ENCODE data around the gene LDB3.

LDB3 gene

DNA sequence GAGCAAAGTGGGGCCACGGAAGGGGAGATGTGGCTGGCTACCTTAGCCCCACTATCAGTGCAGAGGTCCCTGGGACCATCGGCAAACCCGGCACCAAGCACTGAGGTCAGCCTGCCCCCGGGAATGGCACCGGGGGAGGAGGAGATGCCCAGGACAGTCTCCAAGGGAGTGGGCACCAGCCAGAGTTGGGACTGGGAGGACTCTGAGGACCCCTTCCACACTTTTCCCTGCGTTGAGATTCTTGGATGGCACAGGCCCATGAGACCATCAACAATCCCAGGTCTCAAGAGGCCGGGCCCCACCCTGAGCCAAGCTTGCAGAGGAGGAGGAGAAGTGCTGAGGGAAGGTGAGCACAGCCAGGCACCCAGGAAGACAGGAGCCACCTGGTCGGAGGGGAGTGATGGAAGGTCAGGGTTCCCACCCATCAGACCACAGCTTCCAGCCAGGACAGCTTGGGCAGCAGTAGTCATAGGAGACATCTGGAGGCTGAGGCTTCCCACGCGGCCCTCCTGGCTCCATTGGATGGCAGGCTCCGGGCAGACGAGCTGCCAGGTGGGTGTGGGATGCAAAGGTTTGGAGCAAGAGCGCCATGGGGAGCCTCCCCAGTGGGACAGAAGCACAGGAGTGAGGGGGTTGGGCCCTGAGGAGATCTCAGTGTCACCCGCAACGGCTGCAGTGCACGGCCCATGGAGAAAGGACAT, 16.5 kb upstream of the LDB3 start:
- no peak for DNase-seq

DNA sequence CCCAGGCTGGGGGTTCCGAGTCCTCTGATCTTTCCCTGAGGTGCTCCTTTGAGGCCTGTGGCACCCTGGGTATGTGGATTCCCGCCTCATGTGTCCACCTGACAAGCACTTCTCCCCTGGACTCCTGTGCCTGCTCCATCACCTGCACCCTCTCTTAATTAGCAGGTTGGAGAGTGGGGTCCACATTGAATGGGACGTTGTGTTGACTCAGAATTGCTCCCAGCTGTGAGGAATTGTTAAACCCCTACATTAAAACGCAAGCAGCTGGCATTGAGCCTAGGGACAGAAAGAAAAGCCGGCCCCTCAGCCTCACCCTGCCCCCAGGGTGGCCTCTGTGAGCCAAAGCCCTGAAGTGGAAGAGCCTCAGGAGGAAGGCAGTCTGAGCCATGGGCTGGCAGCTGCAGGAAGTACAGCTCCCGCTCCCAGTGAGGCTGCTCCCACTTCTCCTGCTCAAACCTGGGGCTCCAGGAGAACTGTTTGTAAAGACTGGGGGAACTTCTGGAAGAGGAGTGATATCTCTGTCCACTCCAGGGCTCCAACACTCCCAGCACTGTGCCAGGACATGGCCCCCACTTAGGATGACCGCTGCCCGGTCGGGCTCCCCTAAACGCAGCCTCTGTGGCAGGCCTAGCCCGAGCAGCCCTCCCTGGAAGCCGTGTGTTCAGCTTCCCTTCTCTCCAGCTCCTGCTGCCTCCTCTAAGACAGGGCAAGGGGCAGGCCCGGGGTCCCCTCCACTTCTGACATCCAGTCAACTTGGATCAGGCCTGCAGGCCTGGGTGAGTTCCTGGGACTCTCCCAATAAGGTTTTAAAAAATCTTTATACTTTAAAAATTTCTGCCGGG, 15.7 kb upstream of the LDB3 start:
- no peak for DNase-seq

DNA sequence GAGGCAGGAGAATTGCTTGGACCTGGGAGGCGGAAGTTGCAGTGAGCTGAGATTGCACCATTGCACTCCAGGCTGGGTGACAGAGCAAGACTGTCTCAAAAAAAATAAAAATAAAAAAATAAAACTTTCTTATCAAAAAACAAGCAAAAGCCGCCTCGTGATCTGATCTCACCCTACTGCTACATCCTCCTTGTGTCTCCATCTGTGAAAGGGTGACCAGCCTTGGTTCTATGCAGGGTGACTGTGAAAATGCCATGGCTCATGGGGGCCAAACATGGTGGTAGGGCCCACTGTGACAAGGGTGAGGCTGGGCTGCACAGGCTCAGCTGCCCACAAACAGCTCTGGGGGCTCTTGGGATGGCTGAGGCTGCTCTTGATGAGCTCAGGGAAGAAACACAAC, 14.9 kb upstream of the LDB3 start:
- no peak for DNase-seq

DNA sequence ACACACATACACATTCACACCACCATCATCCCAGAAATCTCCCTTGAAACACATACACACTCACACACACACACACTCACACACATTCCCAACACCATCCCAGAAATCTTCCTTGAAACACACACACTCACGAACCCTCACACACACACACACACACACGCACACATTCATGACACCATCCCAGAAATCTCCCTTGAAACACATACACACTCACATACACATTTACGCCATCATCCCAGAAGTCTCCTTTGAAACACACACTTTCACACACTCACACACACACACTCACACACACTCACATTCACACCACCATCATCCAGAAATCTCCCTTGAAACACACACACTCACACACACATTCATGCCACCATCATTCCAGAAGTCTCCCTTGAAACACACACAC, 14.3 kb upstream of the LDB3 start:
- no peak for DNase-seq

DNA sequence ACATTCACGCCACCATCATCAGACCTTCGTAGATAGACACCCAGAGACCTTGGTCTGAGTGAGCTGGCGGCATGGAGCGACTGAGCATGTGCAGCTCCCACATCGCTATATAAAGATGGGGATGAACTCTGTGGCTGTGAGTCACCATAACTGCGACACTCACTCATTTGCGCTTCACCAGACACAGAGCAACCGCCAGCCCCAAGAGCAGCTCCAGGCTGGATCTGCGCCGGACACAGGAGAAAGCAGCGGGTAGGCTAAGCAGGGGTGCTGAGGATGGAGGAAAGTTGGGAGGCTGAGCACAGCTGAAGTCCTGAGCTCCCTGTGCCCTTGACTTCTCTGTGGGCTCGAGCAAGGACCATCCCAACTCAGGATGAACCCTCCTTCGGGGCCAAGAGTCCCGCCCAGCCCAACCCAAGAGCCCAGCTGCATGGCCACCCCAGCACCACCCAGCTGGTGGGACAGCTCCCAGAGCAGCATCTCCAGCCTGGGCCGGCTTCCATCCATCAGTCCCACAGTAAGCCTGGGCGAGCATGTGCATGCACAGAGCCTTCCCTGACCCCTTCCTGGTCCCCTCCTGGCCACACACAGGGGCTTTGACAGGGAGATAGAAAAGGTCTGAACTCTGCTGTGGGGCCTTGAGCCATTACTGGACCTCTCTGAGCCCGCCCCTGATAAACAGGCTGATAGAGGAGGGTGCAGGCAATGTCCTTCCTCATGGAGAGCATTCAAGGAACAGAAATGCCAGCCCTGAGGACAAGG, 13.7 kb upstream of the LDB3 start, which contains the start of gene OPN4:
Gene OPN4, plus strand, starts transcription at position 137 of the 762 bp plus-strand sequence. Its CDS starts 237 bp downstream, at position 374.
- no peak for DNase-seq

DNA sequence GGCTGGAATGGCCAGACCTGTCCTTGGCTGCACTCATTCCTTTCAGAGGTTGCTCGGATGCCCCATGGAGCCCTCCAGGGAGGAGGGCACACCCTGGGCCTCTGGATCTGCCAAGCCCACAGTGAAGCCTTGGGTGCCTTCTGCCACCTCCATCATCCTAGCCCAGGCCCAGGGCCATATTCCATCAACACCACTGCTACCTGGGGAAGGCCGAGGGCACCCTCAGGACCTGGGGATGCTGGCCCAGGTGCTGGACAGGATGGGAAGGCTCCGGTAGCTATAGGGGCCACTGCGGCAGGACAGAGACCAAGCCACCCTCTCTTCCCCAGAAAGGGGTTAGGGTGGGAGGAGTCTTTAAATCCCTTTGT, 13.2 kb upstream of the LDB3 start:
- DNase-seq = no peak

DNA sequence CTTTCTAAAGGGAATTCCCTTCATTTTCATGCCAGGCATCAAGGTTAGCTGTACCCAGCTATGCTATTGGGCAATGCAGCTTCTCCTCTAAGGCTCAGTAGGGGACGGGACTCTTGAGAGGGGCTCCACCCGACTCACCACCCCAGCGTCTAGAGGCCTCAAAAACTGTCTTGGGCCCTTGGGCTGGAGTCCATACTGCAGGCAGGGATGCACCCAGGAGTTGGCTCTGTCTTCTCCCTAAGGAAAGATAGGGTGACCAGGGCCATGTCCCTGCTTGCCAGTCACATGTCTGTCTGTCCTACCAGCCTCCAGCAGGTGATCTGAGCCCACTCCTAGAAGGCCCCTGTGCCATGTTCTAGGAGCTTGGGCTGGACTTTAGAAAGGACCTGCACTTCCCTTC, 12.7 kb upstream of the LDB3 start:
- DNase-seq = no peak

DNA sequence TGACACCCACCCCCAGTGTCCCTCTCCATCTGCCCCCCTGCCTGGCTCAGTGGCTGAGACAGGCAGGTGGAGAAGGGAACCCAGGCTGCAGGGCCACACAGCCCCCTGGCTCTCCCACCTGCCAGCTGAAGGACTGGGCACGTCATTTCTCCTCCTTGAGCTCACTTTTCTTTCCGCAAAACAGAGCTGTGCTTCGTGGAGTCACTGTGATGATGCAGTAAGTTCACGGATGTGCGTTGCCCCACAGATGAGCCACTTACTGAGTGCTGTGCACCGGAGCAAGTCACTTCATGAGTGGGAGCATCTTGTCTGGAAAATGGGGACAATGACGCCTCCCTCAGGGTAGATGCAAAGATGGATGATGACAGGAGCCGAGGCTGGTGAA, 11.3 kb upstream of the LDB3 start:
- DNase-seq = no peak

DNA sequence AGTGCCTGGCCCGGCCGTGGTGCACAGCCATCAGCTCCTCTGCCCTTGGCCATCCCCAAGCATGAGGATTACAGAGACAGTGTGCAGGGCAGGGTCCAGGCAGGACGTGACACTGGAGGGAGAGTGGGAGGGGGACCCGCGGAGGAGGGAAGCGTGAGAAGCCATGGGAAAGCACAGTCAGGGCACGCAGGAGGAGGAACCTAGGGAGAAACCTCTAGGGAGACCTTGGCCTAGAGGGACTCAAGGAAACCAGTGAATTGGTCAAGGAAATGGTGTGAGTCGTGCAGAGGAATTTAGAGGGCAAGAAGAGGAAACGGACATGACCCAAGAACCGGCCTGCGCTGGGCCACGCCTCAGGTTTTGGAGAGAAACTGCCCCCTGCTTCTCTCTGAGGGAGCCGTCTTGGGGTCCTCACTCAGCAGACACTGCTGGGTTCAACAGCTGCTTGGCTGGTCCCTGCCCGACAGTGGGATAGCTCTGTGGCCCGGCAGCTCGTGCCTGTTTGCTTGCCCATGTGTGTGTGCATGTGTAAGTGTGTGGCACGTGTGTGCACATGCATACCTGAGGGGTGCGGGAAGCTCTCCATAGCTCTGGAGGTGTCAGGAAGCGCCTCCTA, 10.8 kb upstream of the LDB3 start:
- no peak for DNase-seq

DNA sequence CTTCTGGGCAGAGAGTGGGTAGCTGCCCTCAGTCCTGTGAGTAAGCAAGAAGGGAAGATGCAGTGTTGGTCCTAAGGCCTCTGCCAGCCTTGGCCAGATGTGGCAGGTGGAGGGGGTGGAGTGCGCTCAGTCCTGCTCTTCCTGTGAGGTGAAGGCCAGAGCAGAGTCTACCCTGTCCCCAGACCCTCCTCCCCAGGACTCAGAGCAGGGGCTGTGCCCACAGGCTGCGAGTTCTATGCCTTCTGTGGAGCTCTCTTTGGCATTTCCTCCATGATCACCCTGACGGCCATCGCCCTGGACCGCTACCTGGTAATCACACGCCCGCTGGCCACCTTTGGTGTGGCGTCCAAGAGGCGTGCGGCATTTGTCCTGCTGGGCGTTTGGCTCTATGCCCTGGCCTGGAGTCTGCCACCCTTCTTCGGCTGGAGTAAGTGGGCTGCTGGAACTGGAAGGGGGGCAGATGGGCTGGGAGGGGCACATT, 10.0 kb upstream of the LDB3 start:
- DNase-seq = no peak

DNA sequence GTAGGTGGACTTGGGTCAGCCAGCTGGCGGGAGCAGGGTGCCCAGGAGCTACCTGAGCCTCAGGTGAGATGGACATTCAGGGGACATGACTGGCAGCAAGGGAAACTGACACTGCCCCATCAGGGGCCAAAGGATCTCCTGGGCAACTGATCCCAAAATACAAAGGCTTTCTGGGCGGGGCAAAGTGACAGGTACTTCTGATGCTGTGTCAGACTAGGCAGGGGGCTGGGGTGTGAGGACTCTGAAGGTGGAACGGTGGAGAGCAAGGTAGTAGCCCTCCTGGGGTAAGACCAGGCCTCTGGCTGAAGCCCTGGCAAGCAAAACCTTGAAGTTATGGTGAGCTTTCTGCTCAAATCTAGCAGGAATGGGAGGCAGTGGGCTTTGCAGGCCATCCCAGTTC, 9.6 kb upstream of the LDB3 start:
- no peak for DNase-seq

DNA sequence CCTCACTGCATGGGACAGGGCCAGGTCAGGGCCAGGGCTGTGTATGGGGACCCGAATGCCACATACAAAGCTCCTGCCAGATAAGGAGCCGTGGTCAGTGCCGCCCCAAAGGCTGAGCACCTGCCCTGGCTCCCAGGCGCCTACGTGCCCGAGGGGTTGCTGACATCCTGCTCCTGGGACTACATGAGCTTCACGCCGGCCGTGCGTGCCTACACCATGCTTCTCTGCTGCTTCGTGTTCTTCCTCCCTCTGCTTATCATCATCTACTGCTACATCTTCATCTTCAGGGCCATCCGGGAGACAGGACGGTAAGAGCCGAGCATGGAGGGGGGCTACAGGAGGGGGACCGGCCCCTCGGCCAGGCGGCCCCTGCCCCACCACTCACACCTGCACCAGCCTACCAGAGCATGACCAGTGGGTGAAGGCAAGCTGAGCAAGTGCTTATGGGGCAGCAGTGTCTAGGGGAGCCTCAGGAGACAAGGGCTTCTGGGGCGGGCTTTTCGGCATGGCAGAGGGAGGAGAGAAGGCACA, 9.1 kb upstream of the LDB3 start:
- no peak for DNase-seq

DNA sequence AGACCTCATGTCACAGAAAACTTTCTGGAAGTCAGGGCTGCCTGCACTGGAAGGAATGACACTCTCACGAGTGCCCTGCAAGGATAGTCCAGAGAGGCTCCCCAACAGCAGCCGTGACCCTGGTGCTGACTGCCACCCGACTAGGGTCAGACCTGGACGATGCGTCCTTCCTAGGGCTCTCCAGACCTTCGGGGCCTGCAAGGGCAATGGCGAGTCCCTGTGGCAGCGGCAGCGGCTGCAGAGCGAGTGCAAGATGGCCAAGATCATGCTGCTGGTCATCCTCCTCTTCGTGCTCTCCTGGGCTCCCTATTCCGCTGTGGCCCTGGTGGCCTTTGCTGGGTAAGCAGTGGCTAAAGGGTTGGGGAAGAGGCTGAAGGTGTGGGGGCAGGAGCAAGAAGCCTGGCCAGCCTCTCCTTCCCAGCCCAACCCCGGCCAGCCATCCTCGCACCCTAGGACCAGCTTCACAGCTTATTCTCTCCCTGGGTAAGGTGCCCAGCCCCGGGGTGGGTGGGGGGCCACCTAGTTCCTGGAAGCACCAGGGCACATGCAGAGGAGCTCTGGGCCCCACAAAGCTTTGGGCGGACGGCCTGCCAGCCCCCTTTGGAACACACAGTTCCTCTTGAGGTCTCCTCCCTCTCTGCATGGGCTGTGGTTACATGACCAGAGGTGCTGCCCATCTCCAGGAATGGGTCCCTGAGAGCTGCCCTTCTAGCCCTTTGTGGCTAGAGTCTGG, 8.4 kb upstream of the LDB3 start:
- DNase-seq = no peak

DNA sequence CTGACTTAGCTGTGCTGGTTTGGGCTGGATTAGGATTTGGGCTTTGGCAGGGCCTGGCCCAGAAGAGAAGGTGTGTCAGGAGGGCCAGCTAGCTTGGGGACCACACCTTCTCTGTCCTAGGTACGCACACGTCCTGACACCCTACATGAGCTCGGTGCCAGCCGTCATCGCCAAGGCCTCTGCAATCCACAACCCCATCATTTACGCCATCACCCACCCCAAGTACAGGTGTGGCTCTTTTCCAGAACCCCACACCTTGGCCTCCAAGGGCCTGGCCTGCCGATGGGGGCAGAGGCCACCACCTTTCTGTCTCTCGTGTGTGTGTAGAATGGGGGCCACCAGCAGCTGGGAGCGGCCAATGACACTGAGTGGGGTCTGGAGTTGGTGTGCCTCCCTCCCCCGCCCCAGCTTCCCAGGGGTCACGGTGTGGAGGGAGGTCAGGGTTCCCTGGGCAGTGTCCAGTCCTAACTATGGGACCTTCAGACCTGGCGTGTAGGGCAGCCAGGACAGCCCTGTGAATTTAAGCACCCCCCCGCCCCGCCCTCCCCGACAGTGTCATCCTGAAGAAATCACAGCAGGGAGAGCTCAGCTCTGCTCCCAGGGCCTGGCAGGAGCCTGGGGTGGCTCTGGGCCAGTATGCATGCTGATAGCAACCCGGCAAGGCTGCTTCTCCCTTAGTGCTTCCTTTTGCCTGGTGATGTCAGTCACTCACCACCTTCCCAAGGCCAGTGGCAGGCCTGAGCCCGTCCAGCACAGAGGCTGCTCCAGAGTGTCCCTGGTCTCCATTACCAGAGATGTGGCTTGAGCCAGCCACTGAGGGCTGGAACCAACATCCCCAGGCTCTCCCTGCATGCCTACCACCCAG, 6.9 kb upstream of the LDB3 start:
- no peak for DNase-seq

DNA sequence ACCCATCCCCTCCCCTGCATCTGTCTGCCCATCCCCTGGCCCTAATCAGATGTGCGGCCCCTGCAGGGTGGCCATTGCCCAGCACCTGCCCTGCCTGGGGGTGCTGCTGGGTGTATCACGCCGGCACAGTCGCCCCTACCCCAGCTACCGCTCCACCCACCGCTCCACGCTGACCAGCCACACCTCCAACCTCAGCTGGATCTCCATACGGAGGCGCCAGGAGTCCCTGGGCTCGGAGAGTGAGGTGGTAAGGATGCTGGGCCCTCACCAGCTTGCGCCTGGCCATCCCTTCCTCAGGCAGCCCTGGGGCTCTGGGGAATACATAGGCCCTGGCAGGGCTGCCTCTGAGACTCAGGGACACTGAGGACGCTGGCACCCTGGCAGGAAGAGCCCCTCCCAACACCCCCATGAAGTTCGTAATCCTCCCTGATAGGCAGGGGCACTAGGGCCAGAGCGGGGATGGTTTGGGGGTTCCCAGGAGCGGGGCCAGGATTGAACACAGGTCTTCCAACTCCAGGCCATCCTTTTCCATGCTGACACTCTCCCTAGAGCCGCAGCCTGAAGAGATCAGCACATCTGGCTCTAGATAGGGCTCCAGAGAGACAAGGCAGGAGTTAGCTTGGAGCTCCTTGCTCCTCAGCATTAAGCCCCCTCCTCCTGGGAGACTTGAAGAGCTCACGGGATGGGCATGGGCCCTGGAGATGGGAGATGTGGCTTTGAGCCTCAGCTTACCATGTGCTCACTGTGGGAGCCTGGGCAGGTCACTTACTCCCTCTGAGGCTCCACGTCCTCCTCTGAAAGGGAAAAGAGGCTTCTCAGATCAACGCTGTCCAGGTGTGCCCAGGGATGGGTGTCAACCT, 5.9 kb upstream of the LDB3 start:
- DNase-seq = no peak

DNA sequence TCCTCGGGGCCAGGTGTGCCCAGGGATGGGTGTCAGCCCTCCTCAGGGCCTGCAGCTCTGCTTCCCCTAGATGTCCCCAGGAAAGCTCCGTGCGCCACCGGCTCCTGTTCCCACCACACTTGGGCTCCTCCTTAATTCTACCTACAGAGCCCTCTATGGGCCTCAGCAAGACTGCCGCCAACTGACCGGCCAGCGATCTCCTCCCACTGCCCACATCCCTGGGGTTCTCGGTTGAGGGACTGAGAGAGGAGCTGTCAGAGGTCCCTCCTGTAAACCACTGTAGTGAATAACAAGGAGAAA, 5.3 kb upstream of the LDB3 start:
- no peak for DNase-seq

DNA sequence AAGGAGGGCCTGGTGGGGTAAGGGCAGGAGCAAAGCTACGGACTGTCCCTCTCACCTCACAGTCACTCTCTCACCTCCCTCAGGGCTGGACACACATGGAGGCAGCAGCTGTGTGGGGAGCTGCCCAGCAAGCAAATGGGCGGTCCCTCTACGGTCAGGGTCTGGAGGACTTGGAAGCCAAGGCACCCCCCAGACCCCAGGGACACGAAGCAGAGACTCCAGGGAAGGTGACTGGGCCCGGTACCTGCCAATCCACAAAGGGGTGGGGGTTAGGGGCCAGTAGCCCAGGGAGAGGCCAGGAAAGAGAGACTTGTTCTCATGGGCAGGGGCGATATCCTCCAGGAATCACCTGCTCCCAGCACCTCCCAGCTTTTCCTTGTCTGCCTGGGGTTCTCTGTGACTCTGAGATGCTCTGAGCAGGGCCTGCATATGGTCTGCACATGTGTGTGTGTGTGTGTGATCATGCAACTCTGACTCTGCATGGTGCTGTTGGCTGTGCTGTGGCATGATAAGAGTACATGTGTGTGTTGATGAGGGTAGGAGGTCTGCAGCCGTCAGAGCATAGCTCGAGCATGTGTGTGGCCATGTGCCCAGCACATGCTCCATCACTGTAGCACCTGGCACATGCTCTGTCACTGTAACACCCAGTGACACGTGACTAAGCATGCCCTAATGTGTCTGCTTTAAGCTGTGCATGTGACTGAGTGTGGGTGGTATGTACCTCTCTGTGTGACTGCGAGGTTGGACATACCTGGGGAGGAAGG, 4.6 kb upstream of the LDB3 start:
- DNase-seq = no peak

DNA sequence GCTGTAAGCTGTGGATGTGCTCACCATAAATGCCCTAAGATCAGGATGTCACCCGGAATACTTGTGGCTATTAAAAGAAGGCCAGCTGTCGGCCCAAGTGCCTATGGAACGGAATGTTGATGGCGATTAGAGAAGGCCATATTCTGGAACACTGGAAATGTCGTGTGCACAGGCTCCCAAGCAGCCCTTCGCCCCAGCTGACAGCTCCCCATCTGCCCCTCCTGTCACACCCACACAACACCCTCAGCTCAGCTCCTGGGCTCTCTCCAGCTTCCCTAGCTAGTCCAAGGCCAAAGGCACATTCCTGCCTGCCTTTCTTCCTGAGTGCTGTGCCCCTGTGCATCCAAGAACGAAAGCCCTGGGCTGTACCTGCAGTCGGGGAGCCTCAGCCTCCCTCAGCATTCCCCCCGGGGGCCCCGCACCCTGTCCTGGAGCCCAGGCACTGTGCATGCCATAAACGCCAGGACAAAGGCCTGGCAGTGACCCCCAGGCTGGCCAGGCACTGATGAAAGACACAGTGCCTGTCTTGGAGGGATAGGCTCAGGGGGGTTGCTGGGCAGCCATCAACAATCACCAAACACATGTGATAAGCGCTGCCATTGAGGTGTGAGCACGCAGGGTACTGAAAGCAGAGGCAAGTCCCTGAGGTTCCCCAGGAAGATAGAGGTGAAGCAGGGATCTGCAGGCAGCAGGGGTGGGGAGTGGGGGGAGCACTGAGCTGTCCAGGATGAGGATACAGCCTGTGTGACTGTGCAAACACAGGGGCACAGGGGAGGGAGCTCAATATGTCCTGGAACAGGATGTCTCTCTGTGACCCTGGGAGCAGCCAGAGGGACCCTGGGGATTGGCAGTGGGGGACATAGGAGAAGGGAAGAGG, 3.7 kb upstream of the LDB3 start:
- no peak for DNase-seq

DNA sequence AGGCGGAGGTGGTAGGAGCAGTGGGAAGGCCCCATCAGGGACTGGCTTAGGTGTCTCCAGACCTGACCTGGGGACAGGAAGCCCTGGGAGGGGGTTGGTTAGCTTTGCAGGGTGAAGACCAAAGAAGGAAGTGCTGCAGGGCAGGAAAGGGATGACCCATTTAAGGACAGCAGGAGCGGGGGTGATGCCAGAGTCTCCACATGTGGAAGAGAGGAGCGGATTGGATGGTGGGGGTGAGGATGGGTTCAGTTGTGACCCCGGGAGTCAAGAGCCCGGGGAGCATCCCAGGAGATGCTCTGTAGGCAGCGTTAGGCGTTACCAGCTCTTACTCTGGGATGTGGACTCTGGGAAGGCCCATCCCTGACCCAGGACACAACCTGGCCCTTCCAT, 3.1 kb upstream of the LDB3 start:
- DNase-seq = no peak

Measured in CD4-positive, alpha-beta T cell treated with Interleukin-21 for 1 hour (primary cell).